Erythroblast (primary cell): Measurements from ENCODE around the gene CALML4.

Experiments used
- GATA1 ChIP-seq: IDR thresholded peaks from 2 replicates; pipeline ENCODE4 v1.6.1; 2011; ENCODE audit warnings: low read depth, mild to moderate bottlenecking, control low read depth, low read length, moderate library complexity
- POLR2A ChIP-seq: IDR thresholded peaks from 2 replicates; pipeline ENCODE4 v1.6.1; 2011; ENCODE audit warnings: mild to moderate bottlenecking, low read length

- TF ChIP-seq POLR2A = no peak
- no peak for TF ChIP-seq GATA1
Observed at GRCh38 chr15:68235022-68235421, 29.9 kb upstream of the CALML4 start.
